Rectal smooth muscle tissue (tissue), 1 donor: ENCODE measurements around the gene CTDSPL.
"Not testable (repeated sequence)": the region's sequence is repeated elsewhere in the genome, so short reads cannot be mapped to it uniquely, and the experiment has no call there.

ENCODE experiments used
- H3K27ac ChIP-seq: one replicate; pipeline ENCODE4 v1.7.0; 2013; ENCODE audit warnings: low read depth, low read length, inconsistent platforms
- H3K27me3 ChIP-seq: one replicate; pipeline ENCODE4 v1.7.0; 2013; ENCODE audit warnings: low read length; ENCODE audit not compliant: control insufficient read depth, insufficient read depth
- H3K36me3 ChIP-seq: one replicate; pipeline ENCODE4 v1.7.0; 2013; ENCODE audit warnings: low read length; ENCODE audit not compliant: control insufficient read depth, insufficient read depth
- H3K4me1 ChIP-seq: one replicate; pipeline ENCODE4 v1.7.0; 2013; ENCODE audit warnings: low read length; ENCODE audit not compliant: control insufficient read depth, insufficient read depth
- H3K4me3 ChIP-seq: one replicate; pipeline ENCODE4 v1.7.0; 2013; ENCODE audit warnings: low read length
- H3K9ac ChIP-seq: one replicate; pipeline ENCODE4 v1.7.0; 2013; ENCODE audit warnings: low read length

The CTDSPL gene

DNA sequence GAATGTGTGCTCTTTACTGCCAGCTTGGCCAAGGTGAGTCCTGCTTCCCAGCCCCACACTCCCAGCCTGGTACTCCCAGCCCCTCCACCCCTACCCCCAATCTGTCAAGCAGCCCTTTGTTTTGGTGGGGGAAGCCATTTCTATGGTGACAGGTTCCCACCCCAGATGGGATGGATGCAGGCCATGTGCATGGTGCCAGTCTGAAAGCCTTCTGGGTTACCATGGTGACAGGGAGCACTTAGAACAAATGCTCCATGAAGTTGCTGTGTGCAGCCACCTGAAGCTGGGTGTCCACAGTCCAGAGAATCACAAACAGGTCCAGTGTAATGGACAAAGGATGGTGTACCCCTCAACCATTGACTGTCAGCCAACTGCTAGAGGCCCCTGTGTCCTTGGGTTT is 109.8 kb downstream of the CTDSPL start:
- peaks cover 8% of the 10 kb centered on the region for H3K36me3 ChIP-seq

GRCh38 chr3:37972056-37972455 is 110.4 kb downstream of the CTDSPL start:
- not testable (repeated sequence) for H3K36me3 ChIP-seq, H3K27ac ChIP-seq

More for the DNA sequence above, 109.8 kb downstream of the CTDSPL start:
- H3K27me3 ChIP-seq, result no peaks in the 10 kb centered on the region
- H3K27ac ChIP-seq, result no peak overlapping the region
- H3K9ac ChIP-seq, result no peak overlapping the region
- H3K4me3 ChIP-seq, result no peak overlapping the region
- H3K4me1 ChIP-seq, result no peaks in the 10 kb centered on the region

DNA sequence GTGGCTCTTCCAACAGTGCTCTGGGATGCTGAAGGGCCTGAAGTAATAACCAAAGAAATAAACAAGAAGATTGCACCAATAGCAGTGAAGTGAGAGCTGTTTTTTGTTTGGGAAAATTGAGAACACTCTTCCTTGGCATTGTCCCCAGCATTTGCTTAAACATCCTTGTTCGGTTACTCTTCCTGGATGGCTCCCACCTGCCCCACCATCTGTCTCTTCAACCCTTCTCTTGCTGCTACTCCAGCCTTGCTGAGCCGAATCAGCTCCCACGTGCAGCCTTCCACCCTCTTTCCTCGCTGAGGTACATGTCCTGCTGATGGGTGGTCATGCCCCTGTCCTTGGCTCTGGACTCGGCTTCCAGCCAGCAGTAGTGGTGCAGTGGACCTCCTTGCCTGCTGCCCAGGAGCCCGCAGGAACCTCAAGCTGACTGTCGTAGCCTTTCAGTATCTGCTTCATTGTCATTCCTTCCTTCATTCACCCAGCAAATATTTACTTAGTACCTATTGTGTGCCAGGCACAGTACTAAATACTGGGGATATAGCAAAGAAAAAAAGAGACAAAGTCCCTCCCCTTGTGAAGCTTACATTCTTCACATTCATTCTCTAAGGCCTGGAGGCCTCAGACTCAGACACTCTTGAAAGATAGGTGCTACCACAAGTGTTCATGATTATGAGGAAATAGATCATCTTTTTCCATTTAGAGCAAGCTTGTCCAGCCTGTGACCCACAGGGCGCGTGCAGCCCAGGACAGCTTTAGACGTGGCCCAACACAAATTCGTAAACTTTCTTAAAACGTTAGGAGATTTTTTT is 111.8 kb downstream of the CTDSPL start:
- Histone ChIP-seq H3K36me3 (peaks cover 8% of the 10 kb centered on the region), H3K4me1 (no peaks in the 10 kb centered on the region), H3K27ac (no peak overlapping the region), H3K9ac (no peak overlapping the region), H3K4me3 (no peak overlapping the region), H3K27me3 (no peaks in the 10 kb centered on the region)

More at GRCh38 chr3:37972056-37972455, 110.4 kb downstream of the CTDSPL start:
- H3K9ac ChIP-seq, H3K4me1 ChIP-seq, H3K4me3 ChIP-seq, H3K27me3 ChIP-seq: not testable (repeated sequence)

GRCh38 chr3:37974121-37975083 is 112.7 kb downstream of the CTDSPL start:
- H3K27ac ChIP-seq, result no peak overlapping the region
- H3K36me3 ChIP-seq, result peaks cover 8% of the 10 kb centered on the region

DNA sequence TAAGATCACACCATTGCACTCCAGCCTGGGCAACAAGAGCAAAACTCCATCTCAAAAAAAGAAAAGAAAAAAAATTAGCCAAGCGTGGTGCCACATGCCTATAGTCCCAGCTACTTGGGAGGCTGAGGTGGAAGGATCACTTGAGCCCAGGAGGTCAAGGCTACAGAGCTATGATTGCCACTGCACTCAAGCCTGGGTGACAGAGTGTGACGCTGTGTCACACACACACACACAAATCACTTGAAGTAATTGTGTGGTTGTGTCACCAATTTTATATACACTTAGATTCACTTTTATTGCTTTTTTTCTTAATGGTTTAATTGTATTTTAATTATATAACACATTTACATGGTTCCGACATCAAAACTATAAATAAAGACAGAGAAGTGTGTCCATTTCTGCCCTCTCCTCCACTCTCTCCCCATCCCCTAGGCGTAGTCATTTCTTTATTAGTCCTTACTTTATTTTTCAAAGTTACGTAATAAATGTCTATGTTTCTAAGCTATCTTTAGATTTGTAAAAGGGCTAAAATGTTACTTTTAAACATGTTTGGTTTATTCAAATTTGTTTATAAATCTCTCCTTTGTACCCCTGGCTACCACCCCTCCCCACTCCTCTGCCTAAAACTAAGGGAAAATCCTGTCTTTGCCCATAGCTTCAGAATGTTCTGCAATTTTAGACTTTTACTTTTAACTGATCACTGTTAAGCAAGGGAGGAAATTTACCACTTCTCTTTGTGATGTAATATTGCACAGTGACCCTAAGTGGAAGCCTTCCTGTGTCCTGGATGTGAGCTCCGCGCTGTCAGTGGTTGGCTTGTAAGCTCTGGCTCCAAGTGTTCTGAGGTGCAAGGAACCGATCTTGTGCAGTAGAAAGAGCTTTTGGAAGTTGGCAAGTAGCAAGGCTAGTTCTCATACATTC is 118.1 kb downstream of the CTDSPL start:
- H3K9ac ChIP-seq, result no peak overlapping the region
- peaks cover 26% of the 10 kb centered on the region for H3K36me3 ChIP-seq
- no peaks in the 10 kb centered on the region for H3K27me3 ChIP-seq
- no peak overlapping the region for H3K4me3 ChIP-seq
- no peaks in the 10 kb centered on the region for H3K4me1 ChIP-seq
- H3K27ac ChIP-seq, result no peak overlapping the region

More at GRCh38 chr3:37974121-37975083, 112.7 kb downstream of the CTDSPL start:
- Histone ChIP-seq H3K4me1 (no peaks in the 10 kb centered on the region), H3K4me3 (no peak overlapping the region), H3K9ac (no peak overlapping the region), H3K27me3 (no peaks in the 10 kb centered on the region)

DNA sequence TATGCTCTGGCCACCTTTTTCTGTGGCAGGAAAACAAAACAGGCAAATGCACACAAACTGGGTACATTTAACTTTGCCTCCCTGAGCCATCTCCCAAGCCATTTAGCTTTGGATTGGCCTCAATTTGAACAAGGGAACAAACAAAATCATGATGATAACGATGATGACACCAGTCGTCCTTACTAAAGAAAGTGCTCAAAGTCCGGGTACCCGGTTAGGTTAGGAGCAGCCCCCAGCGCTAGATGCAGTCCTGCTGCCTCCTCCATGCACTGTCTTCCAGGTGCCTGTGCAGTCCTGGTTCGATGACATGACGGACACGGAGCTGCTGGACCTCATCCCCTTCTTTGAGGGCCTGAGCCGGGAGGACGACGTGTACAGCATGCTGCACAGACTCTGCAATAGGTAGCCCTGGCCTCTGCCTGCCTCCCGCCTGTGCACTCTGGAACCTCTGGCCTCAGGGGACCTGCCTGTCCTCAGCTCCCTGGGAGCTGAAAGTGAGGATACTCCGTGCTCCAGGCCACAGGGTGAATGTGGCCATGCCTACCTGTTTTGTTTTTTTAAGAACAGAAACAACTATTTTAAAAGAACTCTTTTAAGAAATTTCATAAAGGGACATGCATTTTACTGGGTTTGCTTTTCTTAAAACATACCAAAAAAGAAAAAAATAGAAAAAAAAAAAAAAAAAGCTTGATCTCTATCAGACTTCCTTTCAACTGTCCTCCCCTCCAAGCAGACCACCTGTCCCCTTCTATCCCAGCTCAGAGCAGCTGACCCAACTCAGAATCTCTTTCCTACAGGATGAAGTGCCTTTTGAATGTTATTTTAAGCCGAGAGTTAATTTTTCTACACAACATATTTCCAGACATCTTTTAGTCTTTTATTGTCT is 119.0 kb downstream of the CTDSPL start:
- Histone ChIP-seq H3K4me1 (no peaks in the 10 kb centered on the region), H3K27me3 (no peaks in the 10 kb centered on the region), H3K4me3 (no peak overlapping the region), H3K27ac (no peak overlapping the region), H3K9ac (no peak overlapping the region), H3K36me3 (peaks cover 27% of the 10 kb centered on the region)

DNA sequence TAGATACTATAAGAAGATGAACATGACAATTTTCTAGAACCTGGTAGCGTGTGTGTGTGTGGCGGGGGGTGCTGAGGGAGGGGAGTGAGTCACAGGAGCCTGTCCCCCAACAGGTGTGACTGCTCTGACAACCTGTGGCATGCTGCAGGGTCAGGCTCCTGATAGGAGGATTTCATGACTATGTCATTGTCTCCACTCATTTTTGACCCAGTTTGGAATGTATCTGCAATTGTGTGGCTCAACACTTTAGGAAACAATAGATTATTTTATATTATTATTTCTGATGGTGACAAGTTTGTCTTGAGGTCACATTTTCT is 119.6 kb downstream of the CTDSPL start:
- Histone ChIP-seq H3K27me3 (no peaks in the 10 kb centered on the region), H3K4me3 (no peak overlapping the region), H3K27ac (no peak overlapping the region), H3K4me1 (no peaks in the 10 kb centered on the region), H3K36me3 (peaks cover 22% of the 10 kb centered on the region), H3K9ac (no peak overlapping the region)

DNA sequence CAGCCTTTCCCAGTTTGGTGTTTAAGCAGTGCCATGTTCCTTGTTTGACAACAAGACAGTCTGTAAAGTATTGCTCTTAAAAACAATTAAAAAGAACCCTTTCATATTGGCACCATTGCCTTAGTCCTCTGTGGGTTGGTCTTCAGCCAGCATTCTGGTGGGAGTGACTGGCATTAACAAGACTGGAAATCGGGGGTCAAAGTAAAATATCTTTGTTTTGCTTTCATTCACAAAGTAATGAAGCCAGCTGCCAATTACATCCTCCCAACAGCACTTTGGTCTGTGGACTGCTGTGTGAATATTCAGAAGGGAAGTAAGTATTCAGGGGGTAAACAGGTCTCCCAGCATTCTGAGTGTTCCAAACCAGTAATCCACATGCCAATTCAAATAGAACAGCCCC is 120.7 kb downstream of the CTDSPL start:
- Histone ChIP-seq H3K9ac (no peak overlapping the region), H3K27ac (no peak overlapping the region), H3K27me3 (no peaks in the 10 kb centered on the region), H3K36me3 (peaks cover 22% of the 10 kb centered on the region), H3K4me1 (no peaks in the 10 kb centered on the region), H3K4me3 (no peak overlapping the region)

- H3K9ac ChIP-seq, result no peak overlapping the region
- H3K36me3 ChIP-seq, result peaks cover 22% of the 10 kb centered on the region
- no peaks in the 10 kb centered on the region for H3K4me1 ChIP-seq
- no peak overlapping the region for H3K4me3 ChIP-seq
- no peaks in the 10 kb centered on the region for H3K27me3 ChIP-seq
- no peak overlapping the region for H3K27ac ChIP-seq
Measured at GRCh38 chr3:37984051-37984450, 122.4 kb downstream of the CTDSPL start.

GRCh38 chr3:37984596-37984995 is 122.9 kb downstream of the CTDSPL start:
- Histone ChIP-seq H3K27ac (no peak overlapping the region), H3K27me3 (no peaks in the 10 kb centered on the region), H3K36me3 (peaks cover 22% of the 10 kb centered on the region), H3K9ac (no peak overlapping the region), H3K4me1 (no peaks in the 10 kb centered on the region), H3K4me3 (no peak overlapping the region)

DNA sequence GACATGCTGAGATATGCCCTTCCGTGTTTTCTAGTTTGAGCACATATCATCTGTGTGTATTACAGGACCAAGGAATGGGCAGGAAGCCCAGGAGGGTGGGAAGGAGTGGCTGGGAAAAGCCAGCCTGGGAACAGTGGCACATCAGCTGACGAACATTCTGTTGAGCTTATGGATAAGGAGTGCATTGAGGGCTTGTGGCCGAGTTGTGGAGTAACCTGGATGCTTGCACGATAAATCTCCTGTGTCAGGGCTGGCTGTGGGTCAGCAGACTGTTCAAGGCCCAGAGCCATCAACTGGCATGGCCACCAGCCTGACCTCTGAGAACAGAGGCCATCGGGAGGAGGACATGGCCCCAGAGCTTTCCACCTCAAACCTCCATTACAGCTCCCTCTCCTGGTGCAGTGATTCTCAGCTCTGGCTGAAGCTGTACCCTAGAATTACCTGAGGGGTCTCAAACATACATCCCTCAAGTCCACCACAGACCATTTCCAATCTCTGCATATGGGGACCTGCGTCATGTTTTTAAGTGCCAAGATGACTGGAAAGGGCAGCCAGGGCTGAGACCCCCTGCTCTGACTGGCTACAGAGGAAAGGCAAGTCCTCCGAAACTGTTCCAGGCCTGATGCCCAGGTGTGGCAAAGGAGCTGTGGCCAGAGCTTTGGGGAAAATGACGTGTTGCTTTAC is 124.1 kb downstream of the CTDSPL start:
- Histone ChIP-seq H3K36me3 (peaks cover 17% of the 10 kb centered on the region), H3K4me3 (peak overlapping the region; percentile 22), H3K4me1 (no peaks in the 10 kb centered on the region), H3K9ac (no peak overlapping the region), H3K27me3 (no peaks in the 10 kb centered on the region), H3K27ac (no peak overlapping the region)
